GM23338 (cell line): ENCODE measurements around the gene KBTBD12.

ENCODE experiments used
- CREB1 ChIP-seq: fragments of 250-450 bp; sonication (Bioruptor Pico); IDR thresholded peaks from 2 replicates; pipeline ENCODE4 v1.5.0; 2020; ENCODE audit warnings: low read depth, mild to moderate bottlenecking, moderate library complexity
- CTCF ChIP-seq, 2 experiments: fragments of 200-600 bp in 1 of 2; sonication (generic) in 1 of 2; conservative IDR thresholded peaks; 2 replicates each; pipeline versions ENCODE4 v1.5.1 to v1.6.1; 2016 to 2017; ENCODE audit warnings: antibody characterized with exemption in 2 of 2, low read depth in 2 of 2, mild to moderate bottlenecking in 2 of 2, moderate library complexity in 1 of 2
- EZH2 ChIP-seq: fragments of 200-600 bp; sonication (generic); IDR thresholded peaks from one replicate; pipeline ENCODE4 v1.8.0; 2017; ENCODE audit warnings: antibody characterized with exemption, mild to moderate bottlenecking, low read depth; ENCODE audit not compliant: unreplicated experiment
- JUNB ChIP-seq: IDR thresholded peaks from one replicate; pipeline ENCODE4 v1.6.1; 2016; ENCODE audit warnings: antibody characterized with exemption; ENCODE audit not compliant: unreplicated experiment
- NANOG ChIP-seq: IDR thresholded peaks from 2 replicates; pipeline ENCODE4 v1.6.1; 2016; ENCODE audit warnings: antibody characterized with exemption, borderline replicate concordance
- POLR2AphosphoS5 ChIP-seq: IDR thresholded peaks from 2 replicates; pipeline ENCODE4 v1.6.1; 2016; ENCODE audit warnings: antibody characterized with exemption, low read depth
- ZNF114 ChIP-seq: fragments of 250-450 bp; sonication (Bioruptor Pico); IDR thresholded peaks from 2 replicates; pipeline ENCODE4 v1.5.0; 2020; ENCODE audit warnings: mild to moderate bottlenecking, moderate library complexity
- ZNF331 ChIP-seq: fragments of 250-450 bp; sonication (Bioruptor Pico); IDR thresholded peaks from 2 replicates; pipeline ENCODE4 v1.5.0; 2020; ENCODE audit warnings: low read depth, mild to moderate bottlenecking, moderate library complexity
- TF ChIP-seq, protein P1 (sequence below): IDR thresholded peaks from one replicate; pipeline ENCODE4 v1.6.1; 2018; ENCODE audit warnings: antibody characterized with exemption; ENCODE audit not compliant: unreplicated experiment

GRCh38 chr3:127959041-127959440 is 44.0 kb downstream of the KBTBD12 start:
- TF ChIP-seq CTCF (conservative IDR thresholded peaks at IDR 0.05; ENCODE audit: low read depth in 2 of 2): no peak
- no peak for TF ChIP-seq EZH2
- TF ChIP-seq, protein P1, sequence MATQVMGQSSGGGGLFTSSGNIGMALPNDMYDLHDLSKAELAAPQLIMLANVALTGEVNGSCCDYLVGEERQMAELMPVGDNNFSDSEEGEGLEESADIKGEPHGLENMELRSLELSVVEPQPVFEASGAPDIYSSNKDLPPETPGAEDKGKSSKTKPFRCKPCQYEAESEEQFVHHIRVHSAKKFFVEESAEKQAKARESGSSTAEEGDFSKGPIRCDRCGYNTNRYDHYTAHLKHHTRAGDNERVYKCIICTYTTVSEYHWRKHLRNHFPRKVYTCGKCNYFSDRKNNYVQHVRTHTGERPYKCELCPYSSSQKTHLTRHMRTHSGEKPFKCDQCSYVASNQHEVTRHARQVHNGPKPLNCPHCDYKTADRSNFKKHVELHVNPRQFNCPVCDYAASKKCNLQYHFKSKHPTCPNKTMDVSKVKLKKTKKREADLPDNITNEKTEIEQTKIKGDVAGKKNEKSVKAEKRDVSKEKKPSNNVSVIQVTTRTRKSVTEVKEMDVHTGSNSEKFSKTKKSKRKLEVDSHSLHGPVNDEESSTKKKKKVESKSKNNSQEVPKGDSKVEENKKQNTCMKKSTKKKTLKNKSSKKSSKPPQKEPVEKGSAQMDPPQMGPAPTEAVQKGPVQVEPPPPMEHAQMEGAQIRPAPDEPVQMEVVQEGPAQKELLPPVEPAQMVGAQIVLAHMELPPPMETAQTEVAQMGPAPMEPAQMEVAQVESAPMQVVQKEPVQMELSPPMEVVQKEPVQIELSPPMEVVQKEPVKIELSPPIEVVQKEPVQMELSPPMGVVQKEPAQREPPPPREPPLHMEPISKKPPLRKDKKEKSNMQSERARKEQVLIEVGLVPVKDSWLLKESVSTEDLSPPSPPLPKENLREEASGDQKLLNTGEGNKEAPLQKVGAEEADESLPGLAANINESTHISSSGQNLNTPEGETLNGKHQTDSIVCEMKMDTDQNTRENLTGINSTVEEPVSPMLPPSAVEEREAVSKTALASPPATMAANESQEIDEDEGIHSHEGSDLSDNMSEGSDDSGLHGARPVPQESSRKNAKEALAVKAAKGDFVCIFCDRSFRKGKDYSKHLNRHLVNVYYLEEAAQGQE: no peak
- no peak for TF ChIP-seq POLR2AphosphoS5
- TF ChIP-seq ZNF331: no peak
- TF ChIP-seq ZNF114: no peak
- TF ChIP-seq JUNB: no peak
- no peak for TF ChIP-seq CREB1 (CRISPR knock-in tag)
- no peak for TF ChIP-seq NANOG
